OCI-LY7 (cell line): ENCODE measurements around the gene ZFP36L1. TPM values are rescaled to one million over a fixed set of nuclear protein-coding genes. Genes with fewer than 3 reads are reported as not detected.
A peak's percentile ranks its signal among the peaks of the same experiment; 100 is the strongest.

ENCODE experiments used
- BruUV-seq: library from RNA; stranded (reverse); fragments of 400-500 nt; replicated peaks from 2 replicates; lab custom pipeline; 2021; lab: Mats Ljungman, UMichigan
- CTCF ChIA-PET: fragments of 300-600 bp; sonication (Branson Sonifier 250); formaldehyde crosslinking; loops from one replicate; lab custom pipeline; 2022; ENCODE audit warnings: antibody characterized with exemption; ENCODE audit not compliant: unreplicated experiment; lab: Charles Lee
- POLR2A ChIA-PET: fragments of 300-600 bp; sonication (Branson Sonifier 250); formaldehyde crosslinking; loops from one replicate; lab custom pipeline; 2022; ENCODE audit warnings: antibody characterized with exemption; lab: Charles Lee
- DNase-seq: peaks from one replicate; pipeline ENCODE4 v3.0.0-alpha.2; 2015; ENCODE audit warnings: low spot score
- H2AFZ ChIP-seq: fragments of 200-600 bp; sonication (generic), shearing (Covaris generic); 2 replicates; pipeline ENCODE4 v1.6.1; 2014; ENCODE audit warnings: mild to moderate bottlenecking, antibody characterized with exemption, low read length, moderate library complexity
- H3K27ac ChIP-seq: fragments of 200-600 bp; sonication (generic); 2 replicates; pipeline ENCODE4 v1.5.1; 2014; ENCODE audit warnings: mixed run types, low read depth, mild to moderate bottlenecking, moderate library complexity, low read length, inconsistent platforms; ENCODE audit not compliant: poor library complexity, severe bottlenecking
- H3K36me3 ChIP-seq: fragments of 200-600 bp; sonication (generic); 2 replicates; pipeline ENCODE4 v1.6.1; 2014; ENCODE audit warnings: mild to moderate bottlenecking, antibody characterized with exemption, low read length, moderate library complexity, mixed read lengths; ENCODE audit not compliant: insufficient read depth
- H3K4me1 ChIP-seq: fragments of 200-600 bp; sonication (generic); 2 replicates; pipeline ENCODE4 v1.5.1; 2014; ENCODE audit warnings: mild to moderate bottlenecking, low read length; ENCODE audit not compliant: insufficient read depth, poor library complexity, severe bottlenecking
- H3K4me2 ChIP-seq: fragments of 200-600 bp; sonication (generic); 2 replicates; pipeline ENCODE4 v1.6.1; 2014; ENCODE audit warnings: mild to moderate bottlenecking, low read length
- H3K4me3 ChIP-seq: fragments of 200-600 bp; sonication (generic); 2 replicates; pipeline ENCODE4 v1.5.1; 2014; ENCODE audit warnings: mild to moderate bottlenecking, low read depth, low read length; ENCODE audit not compliant: poor library complexity, severe bottlenecking
- H3K79me2 ChIP-seq: fragments of 200-600 bp; sonication (generic); 2 replicates; pipeline ENCODE4 v1.6.1; 2016; ENCODE audit warnings: low read depth, mild to moderate bottlenecking, low read length, moderate library complexity, mixed read lengths; ENCODE audit not compliant: insufficient read depth
- H3K9me2 ChIP-seq: fragments of 200-600 bp; sonication (generic); 2 replicates; pipeline ENCODE4 v1.6.1; 2016; ENCODE audit warnings: mild to moderate bottlenecking, low read length, mixed read lengths; ENCODE audit not compliant: insufficient read depth
- H3K9me3 ChIP-seq: fragments of 200-600 bp; sonication (generic); 2 replicates; pipeline ENCODE4 v1.6.1; 2014; ENCODE audit warnings: mild to moderate bottlenecking, mixed run types, low read length, mixed read lengths
- H4K20me1 ChIP-seq: fragments of 200-600 bp; sonication (generic); 2 replicates; pipeline ENCODE4 v1.6.1; 2014; ENCODE audit warnings: mild to moderate bottlenecking, antibody characterized with exemption, low read length, moderate library complexity, mixed read lengths; ENCODE audit not compliant: insufficient read depth
- EZH2phosphoT487 ChIP-seq: fragments of 200-600 bp; sonication (generic); IDR thresholded peaks from 2 replicates; pipeline ENCODE4 v1.6.1; 2018; ENCODE audit warnings: low read depth, borderline replicate concordance, mild to moderate bottlenecking, mixed run types, antibody characterized with exemption, low read length, moderate library complexity, mixed read lengths
- intact Hi-C: fragments of 100-400 bp; cut with micrococcal nuclease; formaldehyde crosslinking; loops from one replicate; pipeline ENCODE4 v1.10.0; 2022; ENCODE audit not compliant: unreplicated experiment
- total RNA-seq, 2 experiments: library from RNA; depleted of rRNA in 1 of 2; stranded (reverse); fragments of >200 nt in 1 of 2; shearing (Covaris generic) in 1 of 2; gene quantifications; 2 replicates each; pipeline ENCODE4 v1.2.3, GENCODE V29; 2014 to 2022
- TF ChIP-seq, protein P1 (sequence below): fragments of 200-600 bp; sonication (generic); conservative IDR thresholded peaks from 2 replicates; pipeline ENCODE4 v1.5.1; 2014; ENCODE audit warnings: mild to moderate bottlenecking, antibody characterized with exemption, low read length, moderate library complexity, mixed read lengths

The ZFP36L1 gene
- total RNA-seq, 2 experiments from 2014 or later, result 24.2 to 57.0 TPM

GRCh38 chr14:68817506-68818212 lies 24.8 kb upstream of the ZFP36L1 start:
- intact Hi-C loops, result loop anchor here (2.0 to 5.0 kb wide), 3 partner anchors 305 to 550 kb away; no protein-coding TSS in a partner anchor
- no TSS peak for BruUV-seq
- Histone ChIP-seq H3K27ac (no peak overlapping the region), H2AFZ (peak overlapping the region; percentile 17; the same call in 1 of the 2 replicates), H4K20me1 (no peaks in the 10 kb centered on the region), H3K4me2 (peak overlapping the region; percentile 83; the same call in 1 of the 2 replicates), H3K9me2 (no peaks in the 10 kb centered on the region), H3K79me2 (peaks cover 10% of the 10 kb centered on the region; the same call in 1 of the 2 replicates), H3K9me3 (no peaks in the 10 kb centered on the region), H3K4me1 (peaks cover 88% of the 10 kb centered on the region), H3K36me3 (no peaks in the 10 kb centered on the region), H3K4me3 (no peak overlapping the region)
- TF ChIP-seq, protein P1, sequence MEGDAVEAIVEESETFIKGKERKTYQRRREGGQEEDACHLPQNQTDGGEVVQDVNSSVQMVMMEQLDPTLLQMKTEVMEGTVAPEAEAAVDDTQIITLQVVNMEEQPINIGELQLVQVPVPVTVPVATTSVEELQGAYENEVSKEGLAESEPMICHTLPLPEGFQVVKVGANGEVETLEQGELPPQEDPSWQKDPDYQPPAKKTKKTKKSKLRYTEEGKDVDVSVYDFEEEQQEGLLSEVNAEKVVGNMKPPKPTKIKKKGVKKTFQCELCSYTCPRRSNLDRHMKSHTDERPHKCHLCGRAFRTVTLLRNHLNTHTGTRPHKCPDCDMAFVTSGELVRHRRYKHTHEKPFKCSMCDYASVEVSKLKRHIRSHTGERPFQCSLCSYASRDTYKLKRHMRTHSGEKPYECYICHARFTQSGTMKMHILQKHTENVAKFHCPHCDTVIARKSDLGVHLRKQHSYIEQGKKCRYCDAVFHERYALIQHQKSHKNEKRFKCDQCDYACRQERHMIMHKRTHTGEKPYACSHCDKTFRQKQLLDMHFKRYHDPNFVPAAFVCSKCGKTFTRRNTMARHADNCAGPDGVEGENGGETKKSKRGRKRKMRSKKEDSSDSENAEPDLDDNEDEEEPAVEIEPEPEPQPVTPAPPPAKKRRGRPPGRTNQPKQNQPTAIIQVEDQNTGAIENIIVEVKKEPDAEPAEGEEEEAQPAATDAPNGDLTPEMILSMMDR, result no peak
- TF ChIP-seq EZH2phosphoT487, result no peak
- CTCF ChIA-PET, result interaction anchor here (1.4 to 3.6 kb wide), 3 partner anchors 27 to 567 kb away, joined by 3 to 24 read pairs (median 8); no protein-coding TSS in a partner anchor
- DNase-seq, result no peak
- POLR2A ChIA-PET, result interaction anchor here (0.8 to 7.8 kb wide), 6 partner anchors 14 to 567 kb away, joined by 3 to 126 read pairs (median 48); partner anchors contain the start of gene ZFP36L1

- H3K27ac ChIP-seq, result no peak overlapping the region
- TF ChIP-seq EZH2phosphoT487, result no peak
- TF ChIP-seq, protein P1, result peak; percentile 2; the same call in 1 of the 2 replicates
- H3K4me1 ChIP-seq, result peaks cover 88% of the 10 kb centered on the region
- intact Hi-C loops, result loop anchor here (1.0 to 5.0 kb wide), 8 partner anchors 28 to 883 kb away; no protein-coding TSS in a partner anchor
- H3K4me3 ChIP-seq, result peak overlapping the region; percentile 61
- H3K9me2 ChIP-seq, result no peaks in the 10 kb centered on the region
- H3K9me3 ChIP-seq, result no peaks in the 10 kb centered on the region
- POLR2A ChIA-PET, result interaction anchor here (0.8 to 7.8 kb wide), 7 partner anchors 13 to 567 kb away, joined by 3 to 126 read pairs (median 44); partner anchors contain the start of gene ZFP36L1
- peak overlapping the region; percentile 83 for H3K4me2 ChIP-seq
- no peak for DNase-seq
- no TSS peak for BruUV-seq
- CTCF ChIA-PET, result interaction anchor here (1.4 to 3.6 kb wide), 3 partner anchors 27 to 567 kb away, joined by 3 to 24 read pairs (median 8); no protein-coding TSS in a partner anchor
- peaks cover 10% of the 10 kb centered on the region; the same call in 1 of the 2 replicates for H3K79me2 ChIP-seq
- no peaks in the 10 kb centered on the region for H3K36me3 ChIP-seq
- no peaks in the 10 kb centered on the region for H4K20me1 ChIP-seq
- H2AFZ ChIP-seq, result peak overlapping the region; percentile 17; the same call in 1 of the 2 replicates
Measured at GRCh38 chr14:68816943-68817430, 24.1 kb upstream of the ZFP36L1 start.
